22Rv1 (cell line): ENCODE data around the gene TREML2.

ENCODE experiments used
- H3K27ac ChIP-seq: fragments of 450-650 bp; 2 replicates; pipeline ENCODE4 v1.5.1; 2017
- ZFX ChIP-seq: fragments of 450-650 bp; IDR thresholded peaks from 2 replicates; pipeline ENCODE4 v1.6.1; 2017; ENCODE audit warnings: antibody characterized with exemption, borderline replicate concordance
- TF ChIP-seq, protein P1 (sequence below): fragments of 450-650 bp; IDR thresholded peaks from 2 replicates; pipeline ENCODE4 v1.5.1; 2017; ENCODE audit warnings: mild to moderate bottlenecking

The TREML2 gene

DNA sequence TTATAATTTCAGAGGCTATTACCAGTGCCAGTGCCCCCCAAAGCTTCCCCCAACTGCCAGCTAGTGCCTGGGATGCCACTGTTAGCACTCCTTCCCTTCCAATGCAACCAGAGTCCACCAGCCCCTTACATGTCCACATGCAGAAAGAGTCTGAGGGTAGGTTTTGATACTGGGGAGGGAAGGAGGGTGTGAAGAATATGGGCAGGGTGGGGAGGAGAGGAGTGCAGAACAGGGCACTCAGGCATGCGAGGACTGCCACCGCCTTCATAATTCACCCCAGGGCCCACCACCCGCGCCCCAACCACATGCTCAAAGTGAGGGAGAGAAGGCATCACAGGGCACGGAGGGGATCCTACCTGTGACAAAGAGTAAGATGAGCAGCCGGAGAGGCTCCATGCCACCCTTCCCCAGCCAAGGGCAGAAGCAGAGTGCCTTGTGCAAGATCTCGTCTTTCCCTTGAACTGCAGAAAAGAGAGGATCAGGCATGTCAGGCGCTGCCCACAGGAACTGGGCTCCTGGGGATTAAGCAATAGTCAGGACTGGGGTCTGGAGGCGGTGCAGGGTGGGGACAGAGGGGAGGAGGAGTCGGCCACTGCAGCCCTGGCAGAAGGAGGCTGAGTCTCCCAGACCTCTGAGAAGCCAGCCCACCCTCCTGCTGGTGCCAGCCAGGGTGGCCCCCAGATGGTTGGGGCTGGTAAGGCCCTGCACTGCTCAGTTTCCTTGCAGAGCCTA is 38.1 kb downstream of the TREML2 start, which contains the start of gene TREM2:
TSS of gene TREM2 (minus strand) at position 430 of the 732 bp plus-strand sequence. CDS start at position 396, 34 bp downstream.
- H3K27ac ChIP-seq, result no peak within 1 kb of the TSS
- TF ChIP-seq, protein P1, sequence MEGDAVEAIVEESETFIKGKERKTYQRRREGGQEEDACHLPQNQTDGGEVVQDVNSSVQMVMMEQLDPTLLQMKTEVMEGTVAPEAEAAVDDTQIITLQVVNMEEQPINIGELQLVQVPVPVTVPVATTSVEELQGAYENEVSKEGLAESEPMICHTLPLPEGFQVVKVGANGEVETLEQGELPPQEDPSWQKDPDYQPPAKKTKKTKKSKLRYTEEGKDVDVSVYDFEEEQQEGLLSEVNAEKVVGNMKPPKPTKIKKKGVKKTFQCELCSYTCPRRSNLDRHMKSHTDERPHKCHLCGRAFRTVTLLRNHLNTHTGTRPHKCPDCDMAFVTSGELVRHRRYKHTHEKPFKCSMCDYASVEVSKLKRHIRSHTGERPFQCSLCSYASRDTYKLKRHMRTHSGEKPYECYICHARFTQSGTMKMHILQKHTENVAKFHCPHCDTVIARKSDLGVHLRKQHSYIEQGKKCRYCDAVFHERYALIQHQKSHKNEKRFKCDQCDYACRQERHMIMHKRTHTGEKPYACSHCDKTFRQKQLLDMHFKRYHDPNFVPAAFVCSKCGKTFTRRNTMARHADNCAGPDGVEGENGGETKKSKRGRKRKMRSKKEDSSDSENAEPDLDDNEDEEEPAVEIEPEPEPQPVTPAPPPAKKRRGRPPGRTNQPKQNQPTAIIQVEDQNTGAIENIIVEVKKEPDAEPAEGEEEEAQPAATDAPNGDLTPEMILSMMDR, result no peak
- TF ChIP-seq ZFX, result no peak

DNA sequence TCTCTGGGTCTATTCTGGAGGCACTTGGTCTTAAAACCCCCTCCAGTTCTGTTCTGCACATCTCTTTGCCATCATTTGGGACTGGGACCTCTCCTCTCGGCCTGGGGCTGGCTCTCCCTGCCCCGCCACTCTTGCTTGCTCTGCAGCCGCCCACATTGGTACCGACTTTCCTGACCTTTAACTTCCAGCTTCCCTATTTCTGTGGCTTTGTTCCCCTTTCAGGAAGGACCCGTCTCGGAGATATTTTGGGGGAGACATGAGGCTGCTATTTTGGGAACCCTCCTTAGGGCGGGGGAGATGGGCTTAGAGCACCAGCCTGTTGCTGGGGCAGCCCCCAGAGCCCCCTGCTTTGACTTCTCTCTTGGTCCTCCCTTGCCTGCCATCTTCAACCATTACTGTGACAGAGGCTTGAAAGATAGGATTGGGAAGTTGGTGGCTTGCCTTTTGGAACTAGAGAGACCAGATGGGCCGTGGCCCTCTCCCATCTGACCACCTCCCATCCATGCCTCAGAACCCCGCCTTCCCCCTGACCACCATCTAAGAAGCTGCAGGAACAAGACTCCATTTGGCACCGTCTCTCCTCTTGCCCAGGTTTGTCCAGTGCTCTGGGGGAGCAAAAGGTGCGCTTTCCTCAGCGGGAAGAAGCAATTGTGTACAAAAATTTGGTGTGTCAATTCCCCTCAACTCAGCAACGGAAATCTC is 38.9 kb downstream of the TREML2 start:
- no peak for TF ChIP-seq ZFX
- TF ChIP-seq, protein P1, result no peak
- no peak overlapping the region for H3K27ac ChIP-seq

DNA sequence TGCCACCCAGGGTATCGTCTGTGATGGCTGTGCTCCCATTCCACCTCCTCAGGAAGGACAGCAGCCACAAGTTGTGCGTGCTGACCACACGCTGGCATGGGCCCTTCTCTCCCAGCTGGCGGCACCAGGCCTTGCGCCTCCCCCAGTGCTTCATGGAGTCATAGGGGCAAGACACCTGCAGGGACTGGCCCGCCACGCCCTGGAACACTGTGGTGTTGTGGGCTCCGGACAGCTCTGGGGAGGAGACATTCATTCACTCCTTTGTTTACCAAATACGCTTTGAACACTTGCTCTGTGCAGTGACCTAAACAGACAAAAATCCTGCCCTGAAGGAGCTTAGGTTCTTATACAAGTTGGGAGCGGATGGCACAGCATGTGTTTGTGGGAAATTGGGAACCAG is 39.6 kb downstream of the TREML2 start:
- TF ChIP-seq ZFX, result no peak
- TF ChIP-seq, protein P1, result no peak
- no peak overlapping the region for H3K27ac ChIP-seq

DNA sequence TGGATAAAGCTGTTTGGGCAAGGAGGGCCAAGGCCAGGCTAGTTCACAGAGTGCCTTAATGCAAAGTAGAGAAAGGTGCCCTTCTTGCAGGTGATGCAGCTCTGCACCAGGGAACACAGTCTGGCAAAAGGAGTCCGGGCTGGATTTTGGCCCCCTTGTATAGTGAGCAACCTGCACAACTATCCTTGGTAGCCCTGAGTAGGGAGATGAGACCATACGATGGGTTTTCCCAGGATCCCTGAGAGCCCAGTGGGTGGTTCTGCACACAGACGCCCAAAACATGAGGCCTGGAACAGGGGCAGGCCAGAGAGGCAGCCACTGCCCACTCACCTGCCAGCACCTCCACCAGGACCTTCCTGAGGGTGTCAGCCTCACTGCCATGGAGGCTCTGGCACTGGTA is 40.0 kb downstream of the TREML2 start:
- TF ChIP-seq, protein P1, result no peak
- TF ChIP-seq ZFX, result no peak
- H3K27ac ChIP-seq, result no peak overlapping the region

DNA sequence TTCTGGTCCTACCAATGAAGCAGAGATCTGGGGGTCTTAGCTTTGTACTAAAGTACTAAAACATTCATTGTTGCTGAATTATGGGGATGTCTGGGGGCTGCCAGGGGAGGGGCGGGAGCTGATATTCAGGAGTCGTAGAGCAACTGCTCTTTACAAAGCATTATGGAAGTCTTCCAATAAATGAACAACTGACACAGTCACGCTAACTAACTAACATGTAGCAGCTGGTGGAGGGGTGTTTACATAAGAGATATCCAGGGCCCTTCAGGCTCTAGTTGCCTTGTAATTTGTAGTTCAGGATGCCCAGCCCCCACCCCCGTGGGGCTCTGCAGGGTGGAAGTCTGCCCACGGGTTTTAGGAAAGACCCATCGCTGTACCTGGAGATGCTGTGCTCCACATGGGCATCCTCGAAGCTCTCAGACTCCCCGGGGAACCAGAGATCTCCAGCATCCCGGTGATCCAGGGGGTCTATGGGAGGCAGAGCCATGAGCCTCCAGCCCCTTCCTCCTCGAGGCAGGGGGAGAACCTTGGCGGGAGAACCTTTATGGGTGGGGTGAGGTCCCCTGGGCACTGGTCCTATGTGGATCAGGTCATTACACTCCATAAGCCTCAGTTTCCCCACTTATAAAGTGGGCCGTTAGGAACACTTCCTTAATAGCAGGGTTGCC is 41.4 kb downstream of the TREML2 start:
- TF ChIP-seq, protein P1, result no peak
- no peak for TF ChIP-seq ZFX
- H3K27ac ChIP-seq, result no peak overlapping the region

DNA sequence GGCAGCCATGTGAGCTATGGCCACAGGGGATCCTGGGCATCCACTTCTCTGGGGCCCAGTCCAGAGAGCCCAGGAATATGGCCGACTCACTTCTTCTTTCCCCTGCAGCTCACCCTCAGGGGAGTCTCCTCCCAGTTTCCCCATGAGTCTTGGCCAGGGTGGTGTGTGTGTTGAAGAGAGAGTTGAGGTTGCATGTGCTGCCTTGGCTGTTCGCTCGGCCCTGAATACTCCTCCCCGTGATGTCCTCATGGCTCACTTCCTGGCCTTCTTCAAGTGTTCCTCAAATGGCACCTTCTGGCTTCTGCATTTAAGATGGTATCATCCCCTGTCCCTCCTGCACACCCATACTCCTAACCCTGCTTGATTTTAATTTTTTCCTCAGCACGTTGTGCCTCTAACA is 43.6 kb downstream of the TREML2 start:
- TF ChIP-seq, protein P1, result no peak
- TF ChIP-seq ZFX, result no peak
- H3K27ac ChIP-seq, result no peak overlapping the region

DNA sequence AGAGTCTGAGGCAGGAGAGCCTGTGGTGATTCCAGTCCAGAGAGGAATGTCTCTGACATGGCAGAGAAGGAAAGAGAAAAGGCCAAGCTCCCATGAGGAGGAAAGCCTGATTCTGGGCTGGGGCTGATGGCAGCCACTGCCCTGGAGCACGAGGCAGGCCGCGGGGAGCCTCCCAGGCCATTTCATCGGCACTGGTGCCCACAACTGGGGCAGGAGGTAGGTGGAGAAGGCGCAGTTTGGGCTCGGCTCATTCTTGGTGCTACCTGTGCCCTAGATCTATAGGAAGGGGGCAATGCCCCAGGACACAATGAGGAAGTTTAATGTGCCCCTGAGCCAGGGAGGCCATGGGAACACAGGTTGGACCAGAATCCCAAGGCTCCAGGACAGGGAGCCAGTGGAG is 44.2 kb downstream of the TREML2 start:
- TF ChIP-seq, protein P1, result no peak
- no peak for TF ChIP-seq ZFX
- no peak overlapping the region for H3K27ac ChIP-seq
